ENCODE data around the gene RPS6KA3.
"Not testable (repeated sequence)": the region's sequence is repeated elsewhere in the genome, so short reads cannot be mapped to it uniquely, and the experiment has no call there.

RPS6KA3 gene

DNA sequence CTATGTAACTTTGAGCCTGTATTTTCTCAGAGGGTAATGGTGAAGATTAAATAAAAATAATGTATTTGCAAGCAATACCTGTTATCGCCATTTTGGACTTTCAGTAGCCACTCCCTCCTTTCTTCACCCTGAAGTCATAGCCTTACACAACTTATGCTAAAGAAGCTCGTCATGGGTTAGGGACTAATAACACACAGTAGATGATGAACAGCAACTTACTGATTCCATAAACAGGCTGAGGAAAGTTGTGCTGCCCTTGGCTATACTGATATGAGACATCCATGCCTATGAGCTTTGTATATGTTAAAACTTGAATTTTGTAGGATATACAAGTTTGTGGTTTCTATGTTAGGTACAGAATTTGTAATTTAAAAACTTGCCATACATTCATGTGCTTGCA, 93.4 kb downstream of the RPS6KA3 start:
- no peak for DNase-seq (ENCODE audit: extremely low spot score)
- POLR2A ChIA-PET = no interaction called here
- CTCF ChIA-PET = interaction anchor here (1.6 kb wide), 1 partner anchor 13 kb away, joined by 3 read pairs; no protein-coding TSS in a partner anchor
- no peak for TF ChIP-seq CTCF (IDR thresholded peaks at IDR 0.05; ENCODE audit: control extremely low read depth, extremely low read depth, low read depth, missing control alignments)

DNA sequence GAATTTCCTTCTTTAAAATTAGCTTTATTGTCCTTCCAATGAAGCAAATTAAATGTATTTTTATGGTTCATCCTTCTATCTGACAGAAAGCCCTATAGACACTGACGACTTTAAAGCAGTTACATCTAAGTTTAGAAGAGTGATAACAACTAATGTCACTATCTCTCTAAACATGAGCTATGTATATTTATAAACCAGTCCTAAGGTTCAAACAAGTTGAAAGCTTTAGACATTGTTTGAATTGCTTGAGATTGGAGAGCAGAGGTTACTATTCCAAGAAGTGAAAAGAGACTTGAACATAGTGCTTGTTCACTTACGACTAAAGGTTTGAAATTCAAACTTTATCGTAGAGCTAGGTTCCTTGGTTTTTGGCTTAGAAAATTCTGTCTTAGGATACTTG, 94.8 kb downstream of the RPS6KA3 start:
- no peak for TF ChIP-seq CTCF (IDR thresholded peaks at IDR 0.05; ENCODE audit: control extremely low read depth, extremely low read depth, low read depth, missing control alignments)
- POLR2A ChIA-PET = no interaction called here
- no peak for DNase-seq (ENCODE audit: extremely low spot score)
- CTCF ChIA-PET = no interaction called here

DNA sequence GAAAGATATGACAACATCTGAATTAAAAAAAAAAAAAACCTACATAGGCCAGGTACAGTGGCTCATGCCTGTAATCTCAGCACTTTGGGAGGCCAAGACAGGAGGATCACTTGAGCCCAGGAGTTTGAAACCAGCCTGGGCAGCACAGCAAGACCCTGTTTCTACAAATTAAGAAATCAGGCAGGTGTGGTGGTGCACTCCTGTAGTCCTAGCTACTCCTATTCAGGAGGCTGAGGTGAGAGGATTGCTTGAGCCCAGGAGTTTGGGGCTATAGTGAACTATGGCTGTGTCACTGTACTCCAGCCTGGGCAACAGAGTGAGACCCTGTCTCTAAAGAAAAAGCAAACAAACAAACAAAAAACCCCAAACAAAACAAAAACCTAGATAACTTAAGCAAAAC, 104.2 kb downstream of the RPS6KA3 start:
- POLR2A ChIA-PET; CTCF ChIA-PET; DNase-seq (ENCODE audit: extremely low spot score): not testable (repeated sequence)

- POLR2A ChIA-PET = no interaction called here
- CTCF ChIA-PET = interaction anchor here (1.0 to 1.4 kb wide), 3 partner anchors 10 to 14 kb away, joined by 3 to 4 read pairs (median 3); no protein-coding TSS in a partner anchor
These were observed 106.8 kb downstream of the RPS6KA3 start for GRCh38 chrX:20159797-20160385.

DNA sequence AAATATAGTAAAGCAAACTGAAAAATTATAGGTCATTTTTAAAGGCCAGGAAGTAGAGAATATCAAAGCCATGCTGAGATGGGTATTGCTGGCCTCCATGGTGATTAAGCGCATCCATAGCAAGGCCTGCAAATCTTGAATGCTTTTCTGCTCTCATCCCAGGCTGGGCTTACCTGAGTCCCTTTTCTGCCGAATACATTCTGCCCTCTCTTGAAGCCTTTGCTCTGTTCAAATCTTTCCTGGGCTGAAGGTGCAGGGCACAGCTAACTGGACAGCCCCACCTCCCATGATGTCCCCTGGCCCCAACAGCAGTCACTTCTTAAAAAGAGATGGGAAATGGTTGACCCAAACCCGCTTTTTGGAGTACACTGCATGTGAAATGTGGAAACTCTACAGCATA, 115.0 kb downstream of the RPS6KA3 start:
- ChIA-PET POLR2A (interaction anchor here (0.6 to 0.7 kb wide), 2 partner anchors 552 to 688 kb away, joined by 3 to 7 read pairs; no protein-coding TSS in a partner anchor), CTCF (no interaction called here)
- no peak for TF ChIP-seq CTCF (IDR thresholded peaks at IDR 0.05; ENCODE audit: control extremely low read depth, extremely low read depth, low read depth, missing control alignments)

More at GRCh38 chrX:20159797-20160385, 106.8 kb downstream of the RPS6KA3 start:
- no peak for DNase-seq (ENCODE audit: extremely low spot score)
- TF ChIP-seq CTCF (IDR thresholded peaks at IDR 0.05; ENCODE audit: control extremely low read depth, extremely low read depth, low read depth, missing control alignments) = no peak

DNA sequence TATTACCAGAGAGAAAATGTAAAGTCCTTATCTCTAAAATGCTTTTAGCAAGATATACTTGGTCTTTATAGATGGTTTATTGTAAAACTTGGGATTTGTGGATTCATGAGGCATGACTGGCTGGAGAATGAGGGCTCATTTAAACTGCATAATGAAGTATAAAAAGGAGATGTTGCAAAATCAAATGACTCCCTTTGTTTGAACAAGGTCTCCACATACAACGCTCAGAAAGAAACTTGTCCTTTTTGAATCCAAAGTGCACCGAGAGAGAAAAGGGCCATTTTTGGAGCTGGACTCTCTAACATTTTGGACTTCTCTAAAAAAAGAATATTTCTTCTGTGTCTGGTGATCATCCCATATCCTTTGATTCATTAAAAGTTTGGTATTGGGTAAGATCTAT, 117.4 kb downstream of the RPS6KA3 start:
- DNase-seq (ENCODE audit: extremely low spot score) = no peak
- TF ChIP-seq CTCF (IDR thresholded peaks at IDR 0.05; ENCODE audit: control extremely low read depth, extremely low read depth, low read depth, missing control alignments) = no peak
- POLR2A ChIA-PET = no interaction called here
- CTCF ChIA-PET = no interaction called here

More for the DNA sequence above, 115.0 kb downstream of the RPS6KA3 start:
- no peak for DNase-seq (ENCODE audit: extremely low spot score)

DNA sequence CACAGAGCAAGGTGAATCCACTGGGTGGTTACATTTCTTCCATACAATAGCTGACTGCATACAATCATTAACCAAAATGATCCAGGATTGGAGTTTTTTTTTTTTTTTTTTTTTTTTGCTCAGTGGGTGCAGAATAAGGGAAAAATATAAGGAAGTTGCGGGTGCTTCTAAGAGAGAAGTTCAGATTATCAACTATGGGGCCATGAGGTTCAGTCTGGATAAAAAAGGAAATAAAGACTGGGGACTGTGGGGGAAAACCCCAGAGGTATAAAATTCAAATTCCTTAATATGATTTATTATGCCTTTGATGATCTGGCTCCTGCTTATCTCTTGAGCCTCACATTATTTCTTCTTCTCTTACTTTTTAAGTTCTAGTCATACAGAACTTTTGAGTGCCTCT, 119.1 kb downstream of the RPS6KA3 start:
- no peak for DNase-seq (ENCODE audit: extremely low spot score)
- no peak for TF ChIP-seq CTCF (IDR thresholded peaks at IDR 0.05; ENCODE audit: control extremely low read depth, extremely low read depth, low read depth, missing control alignments)
- CTCF ChIA-PET = no interaction called here
- POLR2A ChIA-PET = no interaction called here
